A673 (cell line): ENCODE results near the gene LAMA5.

ENCODE experiments used
- EZH2 ChIP-seq: fragments of 200-600 bp; sonication (generic); IDR thresholded peaks from 2 replicates; pipeline ENCODE4 v1.6.1; 2017; ENCODE audit warnings: borderline replicate concordance, low read depth, mild to moderate bottlenecking, mixed read lengths, antibody characterized with exemption, low read length; ENCODE audit not compliant: poor library complexity, severe bottlenecking
- TF ChIP-seq, protein P1 (sequence below): fragments of 300-800, 200-600 bp; sonication (generic); conservative IDR thresholded peaks from 2 replicates; pipeline ENCODE4 v1.5.1; 2017; ENCODE audit warnings: low read depth, mild to moderate bottlenecking, antibody characterized with exemption, low read length, moderate library complexity, mixed read lengths

DNA sequence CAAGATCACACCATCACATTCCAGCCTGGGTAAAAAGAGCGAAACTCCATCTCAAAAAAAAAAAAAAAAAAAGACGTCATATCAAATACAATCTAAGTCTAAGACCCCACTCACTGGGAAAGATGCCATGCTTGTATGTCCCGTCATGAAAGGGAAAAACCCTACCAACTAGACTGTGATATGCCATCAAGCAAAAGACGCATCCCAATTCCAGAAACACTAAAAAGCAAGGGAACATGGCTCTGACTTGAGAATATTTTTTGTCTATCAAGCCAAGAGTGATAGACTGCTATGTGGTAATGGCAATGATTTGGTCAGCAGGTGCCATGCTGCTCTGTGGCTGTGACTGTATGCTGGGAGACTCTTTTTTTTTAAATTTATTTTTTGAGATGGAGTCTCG, 23.0 kb downstream of the LAMA5 start:
- no peak for TF ChIP-seq EZH2
- TF ChIP-seq, protein P1, sequence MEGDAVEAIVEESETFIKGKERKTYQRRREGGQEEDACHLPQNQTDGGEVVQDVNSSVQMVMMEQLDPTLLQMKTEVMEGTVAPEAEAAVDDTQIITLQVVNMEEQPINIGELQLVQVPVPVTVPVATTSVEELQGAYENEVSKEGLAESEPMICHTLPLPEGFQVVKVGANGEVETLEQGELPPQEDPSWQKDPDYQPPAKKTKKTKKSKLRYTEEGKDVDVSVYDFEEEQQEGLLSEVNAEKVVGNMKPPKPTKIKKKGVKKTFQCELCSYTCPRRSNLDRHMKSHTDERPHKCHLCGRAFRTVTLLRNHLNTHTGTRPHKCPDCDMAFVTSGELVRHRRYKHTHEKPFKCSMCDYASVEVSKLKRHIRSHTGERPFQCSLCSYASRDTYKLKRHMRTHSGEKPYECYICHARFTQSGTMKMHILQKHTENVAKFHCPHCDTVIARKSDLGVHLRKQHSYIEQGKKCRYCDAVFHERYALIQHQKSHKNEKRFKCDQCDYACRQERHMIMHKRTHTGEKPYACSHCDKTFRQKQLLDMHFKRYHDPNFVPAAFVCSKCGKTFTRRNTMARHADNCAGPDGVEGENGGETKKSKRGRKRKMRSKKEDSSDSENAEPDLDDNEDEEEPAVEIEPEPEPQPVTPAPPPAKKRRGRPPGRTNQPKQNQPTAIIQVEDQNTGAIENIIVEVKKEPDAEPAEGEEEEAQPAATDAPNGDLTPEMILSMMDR, result no peak
